HK-2 (cell line): Measurements from ENCODE around the gene GRIP1.

Experiments used
- DNase-seq: peaks from one replicate; pipeline ENCODE4 v3.0.0-alpha.2; 2018; ENCODE audit not compliant: unreplicated experiment

GRIP1 gene

DNA sequence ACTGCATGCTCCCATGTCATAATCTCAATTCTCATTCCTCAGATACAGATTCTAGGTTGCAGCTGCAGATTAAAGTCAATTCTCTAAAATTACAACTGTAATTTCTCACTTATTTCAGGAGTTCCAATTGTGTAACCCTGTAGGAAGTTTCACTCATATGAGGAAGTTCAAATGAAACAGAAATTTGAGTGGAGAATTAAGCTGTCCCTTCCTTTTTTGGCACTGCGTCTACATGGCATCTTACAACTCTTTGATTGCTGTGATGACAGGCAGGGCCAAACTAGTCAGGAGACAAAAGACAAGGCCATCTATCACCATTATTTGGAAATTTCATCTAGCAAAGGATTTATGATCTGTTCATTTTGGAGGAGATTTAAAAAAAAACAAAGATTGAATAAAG, 13.3 kb upstream of the GRIP1 start:
- DNase-seq, result no peak

DNA sequence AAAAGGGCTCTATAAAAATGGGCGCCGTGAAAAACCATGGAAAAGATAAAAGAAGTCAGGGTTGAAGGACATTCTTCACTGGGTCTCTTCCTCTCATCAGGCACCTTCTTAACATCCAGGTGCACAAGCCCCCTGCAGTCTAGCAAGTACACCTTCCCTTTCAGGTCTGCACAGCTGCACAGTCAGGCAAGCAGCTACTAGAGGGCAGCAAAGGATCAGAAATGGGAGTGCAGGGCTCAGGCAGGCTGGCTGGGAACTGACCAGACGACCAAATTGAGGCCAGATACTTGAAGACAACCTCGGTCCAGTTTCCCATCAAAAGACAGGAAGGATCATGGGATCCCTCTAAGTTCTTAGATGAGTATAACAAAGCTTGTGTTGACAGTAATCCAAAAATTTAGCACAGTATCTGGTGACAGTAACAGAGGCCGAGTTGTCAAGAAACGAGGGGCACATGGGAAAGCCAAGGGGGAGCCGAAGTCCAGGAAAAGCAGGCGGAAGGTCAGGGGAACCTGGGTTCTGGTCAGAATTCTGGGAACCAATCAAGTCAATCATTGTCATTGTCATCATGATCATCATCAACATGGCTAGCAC, 10.1 kb upstream of the GRIP1 start:
- DNase-seq, result peak; percentile 38

DNA sequence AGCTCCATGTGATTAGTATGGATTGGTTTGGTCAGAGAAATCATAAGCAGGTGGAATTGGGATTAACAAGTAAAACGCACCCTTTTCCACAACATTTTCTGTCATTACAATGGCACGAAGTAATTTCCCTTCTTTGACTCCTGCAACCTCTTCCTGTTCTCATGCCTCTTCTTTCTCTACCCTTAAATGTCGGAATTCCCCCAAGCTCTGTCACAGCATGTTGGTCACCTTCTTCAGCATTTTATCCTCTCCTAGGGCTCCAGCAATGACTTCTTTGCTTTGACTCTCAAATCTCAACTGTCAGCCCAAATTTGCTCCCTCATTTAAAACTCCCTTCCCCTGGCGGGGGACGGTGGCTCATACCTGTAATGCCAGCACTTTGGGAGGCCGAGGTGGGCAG, 5.3 kb upstream of the GRIP1 start:
- no peak for DNase-seq

DNA sequence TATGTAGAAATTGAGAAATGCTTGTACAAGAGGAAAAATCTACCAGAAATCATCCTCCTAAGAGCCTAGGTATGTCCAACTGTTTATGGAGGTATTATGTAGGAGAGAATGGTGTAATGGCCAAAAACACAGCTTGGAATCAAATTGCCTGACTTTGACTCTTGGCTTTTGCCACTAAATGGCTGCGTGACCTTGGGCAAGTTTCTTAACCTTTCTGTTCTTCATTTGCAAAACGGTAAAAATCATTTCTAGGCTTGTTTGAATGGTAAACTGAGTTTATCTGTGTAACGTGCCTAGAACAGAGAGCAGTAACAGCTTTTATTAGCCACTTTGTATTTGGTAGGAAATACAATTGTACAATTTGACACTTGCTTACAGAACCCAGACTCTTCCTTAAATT, 4.9 kb upstream of the GRIP1 start:
- no peak for DNase-seq

- DNase-seq, result no peak
Observed at GRCh38 chr12:66683073-66683472, 4.2 kb upstream of the GRIP1 start.

GRCh38 chr12:66679461-66680084, 697 bp upstream of the GRIP1 start:
- no peak for DNase-seq

- no peak for DNase-seq
Observed at GRCh38 chr12:66676241-66676640, 2.6 kb downstream of the GRIP1 start.

GRCh38 chr12:66674495-66675122, 4.3 kb downstream of the GRIP1 start:
- DNase-seq, result no peak

GRCh38 chr12:66669541-66669940, 9.3 kb downstream of the GRIP1 start:
- DNase-seq, result no peak

- DNase-seq, result no peak
Observed at GRCh38 chr12:66668311-66668710, 10.6 kb downstream of the GRIP1 start.

DNA sequence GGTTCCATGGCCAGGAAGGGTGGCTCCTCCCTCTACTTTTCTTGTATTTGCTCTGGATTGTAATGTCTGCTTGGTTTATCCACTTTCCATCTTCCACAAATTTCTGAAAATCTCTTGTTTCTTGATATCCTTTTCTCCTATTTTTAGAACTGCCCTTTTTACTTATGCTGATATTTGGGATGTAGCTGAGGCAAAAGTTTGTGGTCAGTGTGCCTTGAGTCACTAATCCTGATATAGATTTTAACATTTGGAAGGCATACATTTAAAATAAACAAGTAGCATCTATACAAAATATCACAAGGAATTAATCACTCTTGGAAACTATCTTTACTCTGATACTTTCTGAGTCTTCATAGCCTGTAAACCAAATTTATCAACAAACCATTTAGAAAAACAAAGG, 11.0 kb downstream of the GRIP1 start:
- DNase-seq, result no peak

DNA sequence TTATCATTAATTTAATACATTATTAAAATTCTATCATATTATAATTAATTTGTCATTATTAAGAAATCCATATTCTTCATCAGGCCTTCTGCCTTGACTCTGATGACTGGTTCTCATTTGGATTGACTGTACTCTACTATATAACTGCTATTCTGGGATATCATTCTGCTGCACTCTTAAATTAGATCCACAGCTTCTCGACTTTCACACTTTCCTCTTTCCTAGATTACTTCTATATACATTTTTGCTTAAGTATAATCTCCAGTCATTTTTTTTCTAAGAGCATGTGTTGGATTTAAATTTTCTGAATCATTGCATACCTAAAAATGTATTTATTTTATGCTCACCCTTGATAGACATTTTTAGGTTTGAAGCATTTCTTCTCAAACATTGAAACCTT, 12.4 kb downstream of the GRIP1 start:
- no peak for DNase-seq

- DNase-seq, result no peak
Observed at GRCh38 chr12:66665435-66665985, 13.4 kb downstream of the GRIP1 start.

DNA sequence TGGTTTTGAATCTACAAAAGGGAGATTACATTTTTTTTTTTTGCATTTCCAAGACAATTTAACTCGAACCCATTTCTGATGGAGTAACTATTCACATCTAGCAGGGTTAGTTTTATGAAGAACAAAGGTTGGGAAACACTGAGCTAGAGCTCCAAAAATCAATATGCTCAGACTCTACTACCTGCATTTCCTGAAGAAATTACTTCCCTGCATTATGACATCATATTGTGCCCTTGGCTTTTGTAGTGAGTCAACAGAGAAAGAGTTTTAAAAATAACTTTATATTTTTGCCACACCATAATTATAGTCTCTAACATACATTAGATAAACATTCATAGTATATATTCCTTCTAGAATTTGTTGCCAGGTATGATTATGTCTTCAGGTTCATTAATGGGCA, 14.8 kb downstream of the GRIP1 start:
- no peak for DNase-seq

DNA sequence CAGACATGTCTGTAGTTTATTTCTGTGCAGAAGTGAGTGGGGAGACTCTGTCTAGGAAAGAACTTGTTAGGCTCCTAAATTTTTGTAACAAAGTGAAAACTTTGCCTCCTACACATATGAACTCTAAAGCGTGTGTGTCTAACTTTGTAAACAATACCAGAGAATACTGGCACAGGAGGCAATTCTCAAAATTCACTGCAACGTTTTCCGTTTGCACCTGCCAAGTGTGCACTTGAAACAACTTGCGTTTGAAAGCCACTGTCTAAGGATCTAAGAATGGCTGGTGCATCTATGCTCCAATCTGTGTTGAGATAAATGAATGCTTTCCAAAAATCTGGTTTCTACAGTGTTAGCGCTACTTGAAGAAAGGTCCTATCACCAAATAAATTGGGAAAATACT, 15.3 kb downstream of the GRIP1 start:
- DNase-seq, result no peak

DNA sequence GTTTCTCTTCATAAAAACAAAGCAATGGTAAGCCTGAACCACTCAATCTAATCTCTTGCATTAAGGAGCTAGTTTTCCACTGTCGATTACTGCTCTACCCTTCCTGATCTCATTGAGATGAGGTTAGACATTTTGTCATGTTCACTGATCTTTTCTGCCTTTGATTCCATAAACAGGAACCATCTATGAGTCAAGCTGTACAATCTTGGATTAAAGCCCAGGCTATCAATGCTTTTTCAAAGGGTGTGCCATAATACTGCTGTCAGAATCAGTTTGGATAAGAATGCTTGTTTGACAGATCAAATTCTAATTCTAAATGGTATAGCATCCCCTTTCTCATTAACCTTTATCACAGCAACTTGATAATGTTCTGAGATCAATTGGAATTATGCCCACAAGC, 16.1 kb downstream of the GRIP1 start:
- no peak for DNase-seq

DNA sequence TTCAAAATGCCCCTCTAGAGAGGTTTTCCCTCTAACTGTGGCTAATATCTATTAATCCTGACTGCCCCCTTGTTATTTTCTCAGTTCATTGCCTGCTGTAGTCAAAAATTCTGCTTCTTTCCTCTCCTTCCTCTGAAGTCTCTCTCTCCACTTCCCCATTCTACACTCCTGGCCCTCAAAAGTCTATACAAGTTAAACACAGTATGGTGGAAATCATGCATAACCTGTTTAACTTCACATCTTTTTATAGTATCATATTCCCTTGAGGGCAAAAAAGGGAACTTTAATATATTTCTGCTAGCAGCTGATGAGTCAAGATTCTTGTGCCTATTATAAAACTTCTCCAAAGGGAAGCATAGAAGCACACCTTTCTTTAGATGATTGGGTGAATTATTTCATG, 16.7 kb downstream of the GRIP1 start:
- DNase-seq, result no peak

GRCh38 chr12:66661357-66661756, 17.5 kb downstream of the GRIP1 start:
- no peak for DNase-seq

DNA sequence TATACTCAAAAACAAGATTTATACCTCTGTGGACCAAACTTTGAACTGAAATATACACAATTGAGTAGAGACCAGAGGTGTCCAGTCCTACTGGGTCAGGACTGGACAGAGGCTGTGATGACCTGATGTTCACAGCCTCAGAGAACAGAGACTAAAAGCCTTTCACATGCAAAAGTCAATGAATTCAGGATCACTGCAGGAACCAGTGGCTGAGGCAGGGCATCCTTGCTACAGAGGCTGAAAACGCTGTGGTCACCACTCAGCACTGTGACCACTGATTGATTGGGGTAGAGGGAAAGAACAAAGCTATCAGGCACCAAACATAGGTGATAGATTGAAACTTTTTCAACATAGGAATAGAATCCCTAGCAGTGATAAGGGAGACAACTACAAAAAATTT, 25.1 kb downstream of the GRIP1 start:
- DNase-seq, result no peak

DNA sequence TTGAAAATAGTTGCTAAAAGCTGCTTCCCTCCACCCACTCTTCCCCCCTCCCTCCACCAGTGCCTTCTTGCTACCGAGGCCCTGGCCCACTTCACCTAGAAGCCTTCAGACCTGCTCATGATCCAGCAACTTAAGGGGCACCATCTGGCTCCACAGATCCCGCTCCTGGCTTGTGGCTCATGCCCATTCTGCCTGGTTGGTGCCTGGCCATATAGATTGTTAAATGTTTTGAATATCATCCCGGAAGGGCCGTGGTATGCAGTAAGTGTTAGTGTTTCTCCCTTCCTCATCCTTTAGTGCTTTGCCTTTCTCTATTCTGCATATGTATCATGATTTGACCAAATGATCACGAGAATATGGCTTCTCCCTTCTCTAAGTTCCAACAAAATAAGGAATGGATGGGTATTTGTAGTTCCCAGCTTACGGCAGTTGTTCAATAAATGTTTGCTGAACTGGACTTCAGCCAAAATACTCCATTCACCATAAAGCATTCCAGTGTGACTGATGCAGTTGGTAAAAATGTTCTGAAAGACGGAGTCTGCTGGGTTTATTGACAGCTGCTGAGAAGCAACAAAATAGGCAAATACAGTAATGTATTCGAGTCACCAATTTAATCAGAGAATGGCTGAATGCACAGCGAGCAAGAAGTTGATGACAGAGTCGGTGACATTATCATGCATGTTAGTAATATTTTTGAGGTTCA, 30.7 kb downstream of the GRIP1 start:
- no peak for DNase-seq

DNA sequence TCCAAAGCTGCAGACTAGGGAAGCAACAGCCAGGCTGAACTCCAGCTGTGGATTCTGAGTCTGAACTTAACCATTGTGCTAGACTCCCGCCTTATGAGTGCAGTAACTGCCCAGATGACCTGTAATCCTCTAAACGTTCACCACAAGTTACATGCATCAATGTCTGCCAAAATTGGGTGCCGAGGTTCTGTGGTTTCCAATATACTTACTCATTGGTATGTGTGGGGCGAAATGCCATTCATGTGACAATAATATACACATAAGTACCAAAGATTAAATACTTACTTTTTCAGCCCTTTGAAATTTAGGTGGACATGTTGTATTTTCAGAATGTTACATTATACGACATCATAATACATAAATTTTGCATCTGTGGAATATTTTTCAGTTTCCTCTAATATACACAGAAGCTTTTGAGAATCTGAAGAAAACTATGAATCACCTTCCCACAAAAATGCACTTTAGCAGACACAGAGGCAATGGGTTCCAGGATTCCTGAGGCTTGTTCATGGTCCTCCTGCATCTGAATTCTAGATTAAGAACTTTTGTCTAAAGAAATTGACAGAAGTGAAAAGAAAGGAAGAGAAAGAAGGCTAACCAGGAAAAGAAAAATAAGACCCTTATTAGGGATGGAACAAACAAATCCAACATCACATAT, 31.7 kb downstream of the GRIP1 start:
- peak; percentile 64 for DNase-seq

DNA sequence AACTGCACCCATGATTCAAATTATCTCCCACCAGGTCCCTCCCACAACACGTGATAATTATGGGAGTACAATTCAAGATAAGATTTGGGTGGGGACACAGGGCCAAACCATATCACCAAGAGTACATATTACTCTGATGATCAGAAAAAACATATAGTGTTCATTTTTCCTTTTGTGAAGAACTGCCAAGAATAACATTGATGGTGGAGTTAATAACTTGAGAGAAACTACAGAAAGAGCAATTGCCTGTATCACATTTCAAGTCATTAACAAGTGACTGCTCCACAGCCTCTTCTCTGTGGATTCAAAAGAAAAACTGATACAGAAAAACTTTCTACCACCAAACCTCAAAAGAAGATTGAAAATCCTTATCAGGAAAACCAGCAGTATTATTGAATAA, 34.7 kb downstream of the GRIP1 start:
- no peak for DNase-seq
